ENCODE measurements around the gene DLGAP1.

DLGAP1 gene

GRCh38 chr18:3649633-3650426 lies 805.3 kb downstream of the DLGAP1 start:
- TF ChIP-seq CTCF (IDR thresholded peaks at IDR 0.05; ENCODE audit: borderline replicate concordance, control extremely low read depth, extremely low read depth, insufficient read depth, missing control alignments) = no peak
- in situ Hi-C loops (cut with MboI; ENCODE audit: low sequenced_read_pairs, unreplicated experiment) = no loop called here
- DNase-seq (ENCODE audit: low spot score) = no peak

- in situ Hi-C loops (cut with MboI; ENCODE audit: low sequenced_read_pairs, unreplicated experiment) = no loop called here
- no peak for TF ChIP-seq CTCF (IDR thresholded peaks at IDR 0.05; ENCODE audit: borderline replicate concordance, control extremely low read depth, extremely low read depth, insufficient read depth, missing control alignments)
Measured at GRCh38 chr18:3649135-3649632, 805.9 kb downstream of the DLGAP1 start.

GRCh38 chr18:3648641-3649040 lies 806.5 kb downstream of the DLGAP1 start:
- in situ Hi-C loops (cut with MboI; ENCODE audit: low sequenced_read_pairs, unreplicated experiment) = no loop called here
- DNase-seq (ENCODE audit: low spot score) = no peak
- TF ChIP-seq CTCF (IDR thresholded peaks at IDR 0.05; ENCODE audit: borderline replicate concordance, control extremely low read depth, extremely low read depth, insufficient read depth, missing control alignments) = no peak

More at GRCh38 chr18:3649135-3649632, 805.9 kb downstream of the DLGAP1 start:
- DNase-seq (ENCODE audit: low spot score) = no peak

GRCh38 chr18:3648200-3648599 lies 806.9 kb downstream of the DLGAP1 start:
- no peak for DNase-seq (ENCODE audit: low spot score)
- in situ Hi-C loops (cut with MboI; ENCODE audit: low sequenced_read_pairs, unreplicated experiment) = no loop called here

GRCh38 chr18:3647636-3648035 lies 807.5 kb downstream of the DLGAP1 start:
- in situ Hi-C loops (cut with MboI; ENCODE audit: low sequenced_read_pairs, unreplicated experiment) = no loop called here
- no peak for TF ChIP-seq CTCF (IDR thresholded peaks at IDR 0.05; ENCODE audit: borderline replicate concordance, control extremely low read depth, extremely low read depth, insufficient read depth, missing control alignments)
- DNase-seq (ENCODE audit: low spot score) = no peak

More at GRCh38 chr18:3648200-3648599, 806.9 kb downstream of the DLGAP1 start:
- no peak for TF ChIP-seq CTCF (IDR thresholded peaks at IDR 0.05; ENCODE audit: borderline replicate concordance, control extremely low read depth, extremely low read depth, insufficient read depth, missing control alignments)

- in situ Hi-C loops (cut with MboI; ENCODE audit: low sequenced_read_pairs, unreplicated experiment) = no loop called here
- TF ChIP-seq CTCF (IDR thresholded peaks at IDR 0.05; ENCODE audit: borderline replicate concordance, control extremely low read depth, extremely low read depth, insufficient read depth, missing control alignments) = no peak
- no peak for DNase-seq (ENCODE audit: low spot score)
Measured at GRCh38 chr18:3645384-3646156, 809.5 kb downstream of the DLGAP1 start.
